NCI-H748 (cell line): ENCODE measurements around the gene ERG28.
"Not testable (repeated sequence)": the region's sequence is repeated elsewhere in the genome, so short reads cannot be mapped to it uniquely, and the experiment has no call there.

ENCODE experiments used
- DNase-seq: peaks from one replicate; lab custom pipeline; 2025; ENCODE audit not compliant: unreplicated experiment; lab: John Stamatoyannopoulos, UW

ERG28 gene

GRCh38 chr14:75626863-75627262, 33.8 kb downstream of the ERG28 start:
- DNase-seq, result no peak

GRCh38 chr14:75626396-75626795, 34.3 kb downstream of the ERG28 start:
- no peak for DNase-seq

GRCh38 chr14:75625034-75625433, 35.6 kb downstream of the ERG28 start:
- no peak for DNase-seq

- DNase-seq, result no peak
These were observed 41.1 kb downstream of the ERG28 start for GRCh38 chr14:75619548-75619947.

DNA sequence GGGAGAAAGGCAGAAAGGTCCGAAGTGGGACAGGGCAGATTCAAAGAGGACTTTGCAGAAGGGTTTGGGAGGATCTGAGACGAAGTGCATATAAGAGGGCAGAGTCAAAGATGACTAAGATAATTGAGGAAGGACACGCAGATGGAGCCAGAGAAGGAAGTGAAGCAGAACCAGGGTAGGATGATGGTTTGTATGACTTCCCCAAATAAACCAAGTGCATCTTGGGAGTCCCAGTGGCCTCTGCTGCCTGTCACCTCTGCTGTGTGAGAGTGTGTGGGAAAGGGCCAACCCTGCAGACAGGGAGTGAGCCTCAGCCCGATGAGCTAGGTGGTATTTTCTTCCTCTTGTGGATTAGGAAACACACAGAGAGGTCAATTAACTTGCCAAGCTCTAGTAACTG, 45.5 kb downstream of the ERG28 start:
- DNase-seq, result no peak

- no peak for DNase-seq
These were observed 46.5 kb downstream of the ERG28 start for GRCh38 chr14:75614179-75614578.

DNA sequence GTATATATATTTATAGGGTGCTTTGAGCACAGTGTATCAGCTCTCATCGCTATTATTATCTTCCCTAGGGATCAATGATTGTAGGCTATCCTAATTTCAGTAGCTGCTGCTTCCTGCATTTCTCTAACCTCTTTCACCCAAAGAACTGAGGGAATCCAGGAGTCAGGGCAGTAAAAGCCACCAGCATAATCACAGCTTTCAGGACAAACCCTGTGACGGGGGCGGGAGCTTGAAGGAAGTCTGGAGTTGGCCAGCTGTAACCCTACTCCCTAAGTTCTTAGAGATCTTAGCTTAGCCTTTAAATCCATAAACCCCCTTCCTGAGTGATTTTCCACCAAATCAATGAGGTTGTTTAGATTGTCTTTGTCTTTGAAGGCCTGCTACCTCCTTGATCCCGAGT, 48.5 kb downstream of the ERG28 start:
- DNase-seq, result no peak

- no peak for DNase-seq
These were observed 49.8 kb downstream of the ERG28 start for GRCh38 chr14:75610834-75611233.

GRCh38 chr14:75609606-75610475, 50.8 kb downstream of the ERG28 start:
- DNase-seq, result no peak

GRCh38 chr14:75609116-75609515, 51.6 kb downstream of the ERG28 start:
- DNase-seq, result no peak

- no peak for DNase-seq
These were observed 52.6 kb downstream of the ERG28 start for GRCh38 chr14:75607842-75608640.

GRCh38 chr14:75607044-75607443, 53.6 kb downstream of the ERG28 start:
- no peak for DNase-seq

DNA sequence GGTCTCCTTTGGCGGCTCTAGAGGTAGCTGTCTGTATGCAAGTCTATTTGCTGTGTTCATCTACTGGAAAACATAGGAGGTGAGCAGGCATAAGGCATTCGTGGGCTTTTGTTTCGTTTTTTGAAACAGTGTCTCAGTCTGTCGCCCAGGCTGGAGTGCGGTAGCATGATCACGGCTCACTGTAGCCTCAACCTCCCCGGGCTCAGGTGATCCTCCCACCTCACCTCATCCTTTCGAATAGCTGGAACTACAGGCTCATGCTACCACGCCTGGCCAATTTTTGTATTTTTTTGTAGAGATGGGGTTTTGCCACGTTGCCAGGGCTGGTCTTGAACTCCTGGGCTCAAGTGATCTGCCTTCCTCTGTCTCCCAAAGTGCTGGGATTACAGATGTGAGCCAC, 54.8 kb downstream of the ERG28 start:
- no peak for DNase-seq

GRCh38 chr14:75604979-75605851, 55.5 kb downstream of the ERG28 start:
- DNase-seq, result no peak

DNA sequence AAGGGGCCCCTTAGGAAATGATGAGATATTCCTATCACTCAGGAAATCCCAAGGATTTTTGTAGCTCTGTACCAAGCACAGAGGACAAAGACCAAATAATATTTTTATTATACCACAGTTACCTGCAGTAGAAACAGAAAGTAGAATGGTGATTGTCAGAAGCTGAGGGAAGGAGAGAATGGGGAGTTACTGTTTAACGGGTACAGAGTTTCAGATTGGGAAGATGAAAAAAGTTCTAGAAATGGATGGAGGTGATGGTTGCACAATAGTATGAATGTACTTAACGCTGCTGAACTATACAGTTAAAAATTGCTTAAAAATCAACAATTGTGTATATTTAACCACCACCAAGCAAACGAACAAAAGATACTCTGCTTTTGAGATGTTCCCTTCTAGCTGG, 58.2 kb downstream of the ERG28 start:
- no peak for DNase-seq

GRCh38 chr14:75601061-75601460, 59.6 kb downstream of the ERG28 start:
- not testable (repeated sequence) for DNase-seq

DNA sequence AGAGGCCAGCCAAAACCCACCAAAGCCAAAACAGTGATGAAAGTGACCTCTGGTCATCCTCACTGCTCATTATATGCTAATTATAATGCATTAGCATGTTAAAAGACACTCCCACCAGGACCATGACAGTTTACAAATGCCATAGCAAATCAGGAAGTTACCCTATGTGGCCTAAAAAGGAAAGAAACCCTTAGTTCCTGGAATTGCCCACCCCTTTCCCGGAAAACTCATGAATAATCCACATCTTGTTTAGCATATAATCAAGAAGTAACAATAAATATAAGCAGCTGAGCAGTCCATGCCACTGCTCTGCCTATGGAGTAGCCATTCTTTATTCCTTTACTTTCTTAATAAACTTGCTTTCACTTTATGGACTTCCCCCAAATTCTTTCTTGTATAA, 60.6 kb downstream of the ERG28 start:
- not testable (repeated sequence) for DNase-seq
